Upper lobe of left lung (tissue), 4 donors: ENCODE results near the gene OPALIN.

Source experiments
- CTCF ChIP-seq, 6 experiments: fragments of 450-650 bp in 4 of 6; fragments of 200-600 bp in 2 of 6; sonication (generic) in 2 of 6; IDR thresholded peaks; one replicate each; pipeline ENCODE4 v1.5.1; 2016 to 2019; ENCODE audit warnings: antibody characterized with exemption in 6 of 6
- POLR2A ChIP-seq, 4 donors: fragments of 450-650 bp; IDR thresholded peaks; one replicate each; pipeline ENCODE4 v1.5.1; 2016 to 2017; ENCODE audit warnings: antibody characterized with exemption in 4 of 4, mild to moderate bottlenecking in 2 of 4

GRCh38 chr10:96306516-96306915, 52.3 kb downstream of the OPALIN start:
- TF ChIP-seq CTCF (IDR thresholded peaks at IDR 0.05) (no peak), POLR2A (IDR thresholded peaks at IDR 0.05) (no peak)
